ENCODE results near the gene PARN.

DNA sequence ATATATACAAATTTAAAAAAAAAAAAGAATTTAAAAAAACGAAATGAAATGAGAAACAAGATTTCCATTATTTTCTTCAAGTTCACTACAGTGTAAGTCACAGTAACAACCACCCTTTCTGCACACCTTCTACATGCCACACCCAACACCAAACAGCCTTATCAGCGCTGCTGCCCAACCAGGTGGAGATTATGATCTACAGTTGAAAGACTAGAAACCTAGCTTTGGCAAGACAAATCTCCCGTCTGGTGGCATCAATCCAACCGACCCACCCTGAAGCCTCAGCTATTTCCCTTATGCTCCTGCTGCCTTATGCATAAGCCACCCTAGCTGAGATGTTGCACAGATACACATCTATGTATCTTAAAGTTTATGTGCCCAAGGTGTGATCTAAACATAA, 60.8 kb downstream of the PARN start:
- TF ChIP-seq POLR2A (IDR thresholded peaks at IDR 0.05), result no peak
- TF ChIP-seq, protein P1, sequence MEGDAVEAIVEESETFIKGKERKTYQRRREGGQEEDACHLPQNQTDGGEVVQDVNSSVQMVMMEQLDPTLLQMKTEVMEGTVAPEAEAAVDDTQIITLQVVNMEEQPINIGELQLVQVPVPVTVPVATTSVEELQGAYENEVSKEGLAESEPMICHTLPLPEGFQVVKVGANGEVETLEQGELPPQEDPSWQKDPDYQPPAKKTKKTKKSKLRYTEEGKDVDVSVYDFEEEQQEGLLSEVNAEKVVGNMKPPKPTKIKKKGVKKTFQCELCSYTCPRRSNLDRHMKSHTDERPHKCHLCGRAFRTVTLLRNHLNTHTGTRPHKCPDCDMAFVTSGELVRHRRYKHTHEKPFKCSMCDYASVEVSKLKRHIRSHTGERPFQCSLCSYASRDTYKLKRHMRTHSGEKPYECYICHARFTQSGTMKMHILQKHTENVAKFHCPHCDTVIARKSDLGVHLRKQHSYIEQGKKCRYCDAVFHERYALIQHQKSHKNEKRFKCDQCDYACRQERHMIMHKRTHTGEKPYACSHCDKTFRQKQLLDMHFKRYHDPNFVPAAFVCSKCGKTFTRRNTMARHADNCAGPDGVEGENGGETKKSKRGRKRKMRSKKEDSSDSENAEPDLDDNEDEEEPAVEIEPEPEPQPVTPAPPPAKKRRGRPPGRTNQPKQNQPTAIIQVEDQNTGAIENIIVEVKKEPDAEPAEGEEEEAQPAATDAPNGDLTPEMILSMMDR (IDR thresholded peaks at IDR 0.05), result no peak

Measured in stomach (tissue), 4 donors.